Neural crest cell (in vitro differentiated cells): ENCODE measurements around the gene HSPA12A. TPM values are rescaled to one million over a fixed set of nuclear protein-coding genes. Genes with fewer than 3 reads are reported as not detected.

Experiments used
- DNase-seq: peaks from one replicate; pipeline ENCODE4 v3.0.0; 2021; ENCODE audit warnings: low read depth, mixed read lengths, low spot score
- H3K27ac Mint-ChIP-seq: one replicate; pipeline ENCODE4 v1.8.0; 2021; ENCODE audit warnings: mild to moderate bottlenecking, mixed read lengths; ENCODE audit not compliant: unreplicated experiment
- H3K27me3 Mint-ChIP-seq: 2 replicates; pipeline ENCODE4 v1.8.0; 2021; ENCODE audit warnings: low read depth, mild to moderate bottlenecking, mixed read lengths
- H3K36me3 Mint-ChIP-seq: 2 replicates; pipeline ENCODE4 v1.8.0; 2021; ENCODE audit warnings: low read depth, mild to moderate bottlenecking, mixed read lengths
- H3K4me1 Mint-ChIP-seq: 2 replicates; pipeline ENCODE4 v1.8.0; 2021; ENCODE audit warnings: mixed read lengths
- H3K4me3 Mint-ChIP-seq: one replicate; pipeline ENCODE4 v1.8.0; 2021; ENCODE audit warnings: mild to moderate bottlenecking, mixed read lengths
- H3K9me3 Mint-ChIP-seq: 2 replicates; pipeline ENCODE4 v1.8.0; 2021; ENCODE audit warnings: mixed read lengths
- CTCF ChIP-seq: fragments of 200-600 bp; sonication (generic); conservative IDR thresholded peaks from 2 replicates; pipeline ENCODE4 v1.5.0; 2021; ENCODE audit warnings: antibody characterized with exemption, mild to moderate bottlenecking
- total RNA-seq: library from RNA; stranded (reverse); gene quantifications from 2 replicates; pipeline ENCODE4 v1.2.1, GENCODE V29; 2021

HSPA12A gene
- total RNA-seq, 1 donor from 2014 or later: 7.4 TPM

GRCh38 chr10:116756277-116756676 is 13.9 kb upstream of the HSPA12A start:
- no peak for DNase-seq
- TF ChIP-seq CTCF: no peak
- Mint-ChIP-seq H3K27ac (no peak overlapping the region), H3K27me3 (no peaks in the 10 kb centered on the region), H3K4me1 (no peaks in the 10 kb centered on the region), H3K4me3 (no peak overlapping the region), H3K9me3 (no peaks in the 10 kb centered on the region), H3K36me3 (no peaks in the 10 kb centered on the region)

- DNase-seq: no peak
- Mint-ChIP-seq H3K4me3 (no peak overlapping the region), H3K27me3 (peaks cover 3% of the 10 kb centered on the region), H3K27ac (no peak overlapping the region), H3K4me1 (no peaks in the 10 kb centered on the region), H3K36me3 (no peaks in the 10 kb centered on the region), H3K9me3 (peaks cover 2% of the 10 kb centered on the region)
- TF ChIP-seq CTCF: no peak
Observed at GRCh38 chr10:116753759-116754158, 11.4 kb upstream of the HSPA12A start.

- Mint-ChIP-seq H3K27me3 (peaks cover 3% of the 10 kb centered on the region), H3K4me1 (peaks cover 3% of the 10 kb centered on the region), H3K27ac (no peak overlapping the region), H3K9me3 (peaks cover 4% of the 10 kb centered on the region), H3K4me3 (no peak overlapping the region), H3K36me3 (no peaks in the 10 kb centered on the region)
- no peak for DNase-seq
- TF ChIP-seq CTCF: no peak
Observed at GRCh38 chr10:116752969-116753665, 10.8 kb upstream of the HSPA12A start.

GRCh38 chr10:116752563-116752962 is 10.2 kb upstream of the HSPA12A start:
- no peak for DNase-seq
- no peak overlapping the region for H3K27ac Mint-ChIP-seq
- H3K27me3 Mint-ChIP-seq: peaks cover 3% of the 10 kb centered on the region
- no peak overlapping the region for H3K4me3 Mint-ChIP-seq
- TF ChIP-seq CTCF: no peak
- peaks cover 4% of the 10 kb centered on the region for H3K9me3 Mint-ChIP-seq
- no peaks in the 10 kb centered on the region for H3K36me3 Mint-ChIP-seq
- peaks cover 5% of the 10 kb centered on the region for H3K4me1 Mint-ChIP-seq

GRCh38 chr10:116748471-116748870 is 6.1 kb upstream of the HSPA12A start:
- Mint-ChIP-seq H3K36me3 (no peaks in the 10 kb centered on the region), H3K27ac (no peak overlapping the region), H3K27me3 (peaks cover 17% of the 10 kb centered on the region), H3K9me3 (peaks cover 4% of the 10 kb centered on the region), H3K4me1 (peaks cover 14% of the 10 kb centered on the region), H3K4me3 (no peak overlapping the region)
- no peak for DNase-seq
- TF ChIP-seq CTCF: no peak
